Activated CD8-positive, alpha-beta memory T cell treated with anti-CD3 and anti-CD28 coated beads, Interleukin-2, amount 50 U/mL, for 24 hours (primary cell): Measurements from ENCODE around the gene ACTBL2.

Source experiments
- DNase-seq: peaks from one replicate; pipeline ENCODE4 v3.0.0-alpha.2; 2020; ENCODE audit errors: extremely low read depth

ACTBL2 gene

GRCh38 chr5:57448751-57449150 lies 33.9 kb downstream of the ACTBL2 start:
- no peak for DNase-seq

GRCh38 chr5:57448287-57448686 lies 34.3 kb downstream of the ACTBL2 start:
- no peak for DNase-seq

- DNase-seq, result no peak
Measured at GRCh38 chr5:57447658-57448057, 35.0 kb downstream of the ACTBL2 start.

GRCh38 chr5:57446966-57447365 lies 35.6 kb downstream of the ACTBL2 start:
- no peak for DNase-seq

GRCh38 chr5:57445705-57446037 lies 36.9 kb downstream of the ACTBL2 start:
- no peak for DNase-seq

- DNase-seq, result no peak
Measured at GRCh38 chr5:57445006-57445704, 37.5 kb downstream of the ACTBL2 start.

- DNase-seq, result no peak
Measured at GRCh38 chr5:57442080-57442839, 40.4 kb downstream of the ACTBL2 start.

GRCh38 chr5:57441557-57441956 lies 41.1 kb downstream of the ACTBL2 start:
- no peak for DNase-seq

GRCh38 chr5:57439601-57440000 lies 43.0 kb downstream of the ACTBL2 start:
- no peak for DNase-seq

- DNase-seq, result no peak
Measured at GRCh38 chr5:57437976-57438805, 44.4 kb downstream of the ACTBL2 start.

GRCh38 chr5:57436586-57436985 lies 46.0 kb downstream of the ACTBL2 start:
- DNase-seq, result no peak

- DNase-seq, result no peak
Measured at GRCh38 chr5:57435701-57436134, 46.9 kb downstream of the ACTBL2 start.

GRCh38 chr5:57434683-57435082 lies 47.9 kb downstream of the ACTBL2 start:
- DNase-seq, result no peak

GRCh38 chr5:57434227-57434640 lies 48.4 kb downstream of the ACTBL2 start:
- DNase-seq, result no peak

- no peak for DNase-seq
Measured at GRCh38 chr5:57432876-57433275, 49.7 kb downstream of the ACTBL2 start.

GRCh38 chr5:57431759-57432158 lies 50.9 kb downstream of the ACTBL2 start:
- DNase-seq, result no peak
